ENCODE measurements around the gene APOA4. TPM values are rescaled to one million over a fixed set of nuclear protein-coding genes. Genes with fewer than 3 reads are reported as not detected.
A peak's percentile ranks its signal among the peaks of the same experiment; 100 is the strongest.

APOA4 gene
- total RNA-seq, 2 donors from 2014 or later = not detected

- no peak for ATAC-seq
- no peak overlapping the region for H3K27ac Mint-ChIP-seq
- peaks cover 6 to 27% of the 10 kb centered on the region in 2 donors for H3K36me3 Mint-ChIP-seq
- no peak for DNase-seq (ENCODE audit: low spot score in 2 of 2)
- H3K9me3 Mint-ChIP-seq = no peaks in the 10 kb centered on the region
Measured at GRCh38 chr11:116855413-116855812, 32.3 kb upstream of the APOA4 start.

- ATAC-seq = peak; percentile 94 to 98
- peaks cover 10 to 21% of the 10 kb centered on the region in 2 donors for H3K36me3 Mint-ChIP-seq
- H3K27ac Mint-ChIP-seq = peak overlapping the region; percentile 81 to 95
- no peaks in the 10 kb centered on the region for H3K9me3 Mint-ChIP-seq
- peak; percentile 65 to 70 for DNase-seq (ENCODE audit: low spot score in 2 of 2)
Measured at GRCh38 chr11:116853461-116854073, 30.5 kb upstream of the APOA4 start.

GRCh38 chr11:116852261-116853031 lies 29.3 kb upstream of the APOA4 start:
- H3K36me3 Mint-ChIP-seq = peaks cover 10 to 21% of the 10 kb centered on the region in 2 donors
- no peaks in the 10 kb centered on the region for H3K9me3 Mint-ChIP-seq
- DNase-seq (ENCODE audit: low spot score in 2 of 2) (no peak), ATAC-seq (peak in 1 of 2 donors; percentile 57)
- peak overlapping the region; percentile 81 to 95 for H3K27ac Mint-ChIP-seq

- H3K36me3 Mint-ChIP-seq = peaks cover 10 to 15% of the 10 kb centered on the region in 2 donors
- peak overlapping the region in 1 of 2 donors; percentile 81 for H3K27ac Mint-ChIP-seq
- ATAC-seq = no peak
- H3K9me3 Mint-ChIP-seq = no peaks in the 10 kb centered on the region
- no peak for DNase-seq (ENCODE audit: low spot score in 2 of 2)
Measured at GRCh38 chr11:116851626-116852025, 28.5 kb upstream of the APOA4 start.

GRCh38 chr11:116849486-116849885 lies 26.4 kb upstream of the APOA4 start:
- H3K9me3 Mint-ChIP-seq = no peaks in the 10 kb centered on the region
- DNase-seq (ENCODE audit: low spot score in 2 of 2) = no peak
- peak overlapping the region in 1 of 2 donors; percentile 13 for H3K27ac Mint-ChIP-seq
- no peak for ATAC-seq
- H3K36me3 Mint-ChIP-seq = peaks cover 8 to 17% of the 10 kb centered on the region in 2 donors

- Mint-ChIP-seq H3K27ac (no peak overlapping the region), H3K36me3 (peaks cover 3 to 17% of the 10 kb centered on the region in 2 donors), H3K9me3 (no peaks in the 10 kb centered on the region)
- ATAC-seq (no peak), DNase-seq (ENCODE audit: low spot score in 2 of 2) (no peak)
Measured at GRCh38 chr11:116849060-116849459, 26.0 kb upstream of the APOA4 start.

GRCh38 chr11:116847612-116848011 lies 24.5 kb upstream of the APOA4 start:
- H3K36me3 Mint-ChIP-seq = peaks cover 0 to 22% of the 10 kb centered on the region in 2 donors
- DNase-seq (ENCODE audit: low spot score in 2 of 2) = no peak
- no peak for ATAC-seq
- H3K9me3 Mint-ChIP-seq = no peaks in the 10 kb centered on the region
- no peak overlapping the region for H3K27ac Mint-ChIP-seq

- Mint-ChIP-seq H3K9me3 (no peaks in the 10 kb centered on the region), H3K36me3 (peaks cover 0 to 15% of the 10 kb centered on the region in 2 donors), H3K27ac (peak overlapping the region in 1 of 2 donors; percentile 87)
- no peak for ATAC-seq
- DNase-seq (ENCODE audit: low spot score in 2 of 2) = no peak
Measured at GRCh38 chr11:116844722-116845121, 21.6 kb upstream of the APOA4 start.

- no peak for DNase-seq (ENCODE audit: low spot score in 2 of 2)
- no peaks in the 10 kb centered on the region for H3K9me3 Mint-ChIP-seq
- ATAC-seq = no peak
- peaks cover 0 to 12% of the 10 kb centered on the region in 2 donors for H3K36me3 Mint-ChIP-seq
- H3K27ac Mint-ChIP-seq = no peak overlapping the region
Measured at GRCh38 chr11:116843661-116844060, 20.6 kb upstream of the APOA4 start.

GRCh38 chr11:116842909-116843308 lies 19.8 kb upstream of the APOA4 start:
- ATAC-seq (no peak), DNase-seq (ENCODE audit: low spot score in 2 of 2) (no peak)
- peak overlapping the region; percentile 74 to 89 for H3K27ac Mint-ChIP-seq
- no peaks in the 10 kb centered on the region for H3K9me3 Mint-ChIP-seq
- peaks cover 0 to 12% of the 10 kb centered on the region in 2 donors for H3K36me3 Mint-ChIP-seq

GRCh38 chr11:116842117-116842516 lies 19.0 kb upstream of the APOA4 start:
- peak overlapping the region; percentile 74 to 82 for H3K27ac Mint-ChIP-seq
- no peak for ATAC-seq

GRCh38 chr11:116840746-116841296 lies 17.7 kb upstream of the APOA4 start:
- DNase-seq (ENCODE audit: low spot score in 2 of 2) (no peak), ATAC-seq (no peak)
- Mint-ChIP-seq H3K36me3 (peaks cover 0 to 7% of the 10 kb centered on the region in 2 donors), H3K9me3 (no peaks in the 10 kb centered on the region), H3K27ac (peak overlapping the region in 1 of 2 donors; percentile 29)

More at GRCh38 chr11:116842117-116842516, 19.0 kb upstream of the APOA4 start:
- H3K9me3 Mint-ChIP-seq = no peaks in the 10 kb centered on the region
- no peak for DNase-seq (ENCODE audit: low spot score in 2 of 2)
- H3K36me3 Mint-ChIP-seq = peaks cover 0 to 12% of the 10 kb centered on the region in 2 donors

- Mint-ChIP-seq H3K27ac (no peak overlapping the region), H3K36me3 (peaks cover 0 to 6% of the 10 kb centered on the region in 2 donors), H3K9me3 (no peaks in the 10 kb centered on the region)
- ATAC-seq (no peak), DNase-seq (ENCODE audit: low spot score in 2 of 2) (no peak)
Measured at GRCh38 chr11:116840224-116840745, 17.2 kb upstream of the APOA4 start.

GRCh38 chr11:116838321-116839084 lies 15.4 kb upstream of the APOA4 start:
- H3K36me3 Mint-ChIP-seq = peaks cover 0 to 2% of the 10 kb centered on the region in 2 donors

GRCh38 chr11:116837231-116838091 lies 14.4 kb upstream of the APOA4 start, which contains the start of gene APOA1:
APOA1 (minus strand) TSS chr11:116837622; CDS start chr11:116837387, 235 bp downstream.
- ATAC-seq (no peak), DNase-seq (ENCODE audit: low spot score in 2 of 2) (no peak)
- H3K36me3 Mint-ChIP-seq = no peaks in the 10 kb centered on the region
- no peaks in the 10 kb centered on the region for H3K9me3 Mint-ChIP-seq
- no peak within 1 kb of the TSS for H3K27ac Mint-ChIP-seq

More at GRCh38 chr11:116838321-116839084, 15.4 kb upstream of the APOA4 start:
- Mint-ChIP-seq H3K27ac (no peak overlapping the region), H3K9me3 (no peaks in the 10 kb centered on the region)
- DNase-seq (ENCODE audit: low spot score in 2 of 2) (no peak), ATAC-seq (no peak)

- no peak for DNase-seq (ENCODE audit: low spot score in 2 of 2)
- Mint-ChIP-seq H3K27ac (no peak overlapping the region), H3K36me3 (no peaks in the 10 kb centered on the region), H3K9me3 (no peaks in the 10 kb centered on the region)
- no peak for ATAC-seq
Measured at GRCh38 chr11:116836632-116836991, 13.5 kb upstream of the APOA4 start.

Measured in activated naive CD4-positive, alpha-beta T cell treated with anti-CD3 and anti-CD28 coated beads, Interleukin-2, amount 50 U/mL, for 72 hours (primary cell).